Urothelium cell line (cell line): ENCODE measurements around the gene AVL9.
"Not testable (repeated sequence)": the region's sequence is repeated elsewhere in the genome, so short reads cannot be mapped to it uniquely, and the experiment has no call there.

ENCODE experiments used
- DNase-seq: peaks from one replicate; pipeline ENCODE4 v3.0.0; 2011; ENCODE audit warnings: low spot score, mixed read lengths
- FAIRE-seq: peaks from 2 replicates; lab custom pipeline; 2011; peaks lifted over from hg19 to GRCh38; lab: Jason Lieb, UNC

Gene AVL9

GRCh38 chr7:32495298-32496051, at the start of gene AVL9:
Gene AVL9 (plus strand): TSS chr7:32495489. CDS start chr7:32495710, 221 bp downstream.
- peak; percentile 52 for FAIRE-seq
- peak; percentile 99 for DNase-seq

- no peak for FAIRE-seq
- no peak for DNase-seq
Observed at GRCh38 chr7:32447218-32447617, 48.1 kb upstream of the AVL9 start.

GRCh38 chr7:32453341-32454011, 41.8 kb upstream of the AVL9 start:
- FAIRE-seq (peak; percentile 56), DNase-seq (no peak)

- FAIRE-seq (no peak), DNase-seq (no peak)
Observed at GRCh38 chr7:32458025-32458424, 37.3 kb upstream of the AVL9 start.

- FAIRE-seq, result no peak
- DNase-seq, result no peak
Observed at GRCh38 chr7:32459788-32460187, 35.5 kb upstream of the AVL9 start.

- no peak for FAIRE-seq
Observed at GRCh38 chr7:32461484-32461883, 33.8 kb upstream of the AVL9 start.

GRCh38 chr7:32462451-32462850, 32.8 kb upstream of the AVL9 start:
- DNase-seq (no peak), FAIRE-seq (peak; percentile 69)

More at GRCh38 chr7:32461484-32461883, 33.8 kb upstream of the AVL9 start:
- DNase-seq, result no peak

- no peak for DNase-seq
- FAIRE-seq, result no peak
Observed at GRCh38 chr7:32462977-32463376, 32.3 kb upstream of the AVL9 start.

GRCh38 chr7:32464641-32465416, 30.5 kb upstream of the AVL9 start:
- not testable (repeated sequence) for DNase-seq, FAIRE-seq

- not testable (repeated sequence) for FAIRE-seq, DNase-seq
Observed at GRCh38 chr7:32470004-32470403, 25.3 kb upstream of the AVL9 start.

GRCh38 chr7:32470871-32471270, 24.4 kb upstream of the AVL9 start:
- FAIRE-seq (no peak), DNase-seq (no peak)

GRCh38 chr7:32472015-32472414, 23.3 kb upstream of the AVL9 start:
- peak; percentile 77 for FAIRE-seq
- DNase-seq, result no peak

GRCh38 chr7:32474008-32474407, 21.3 kb upstream of the AVL9 start:
- FAIRE-seq, result no peak

GRCh38 chr7:32476816-32477648, 18.3 kb upstream of the AVL9 start:
- FAIRE-seq (no peak), DNase-seq (no peak)

More at GRCh38 chr7:32474008-32474407, 21.3 kb upstream of the AVL9 start:
- no peak for DNase-seq

- FAIRE-seq, result no peak
- no peak for DNase-seq
Observed at GRCh38 chr7:32477649-32477980, 17.7 kb upstream of the AVL9 start.

- DNase-seq (peak; percentile 69), FAIRE-seq (no peak)
Observed at GRCh38 chr7:32479574-32480200, 15.6 kb upstream of the AVL9 start.

GRCh38 chr7:32481176-32481575, 14.1 kb upstream of the AVL9 start:
- DNase-seq (no peak), FAIRE-seq (no peak)

- FAIRE-seq (no peak), DNase-seq (no peak)
Observed at GRCh38 chr7:32481921-32482320, 13.4 kb upstream of the AVL9 start.

GRCh38 chr7:32489788-32490126, 5.5 kb upstream of the AVL9 start:
- FAIRE-seq, result no peak
- DNase-seq, result no peak

- peak; percentile 91 for FAIRE-seq
Observed at GRCh38 chr7:32490127-32490796, 5.0 kb upstream of the AVL9 start, which contains the start of gene LSM5. Gene LSM5 (minus strand): TSS chr7:32490380. CDS start chr7:32490365, 15 bp downstream.

More at GRCh38 chr7:32490127-32490796, 5.0 kb upstream of the AVL9 start, which contains the start of gene LSM5:
- DNase-seq, result peak; percentile 92
